ENCODE measurements around the gene NEDD4L.

The NEDD4L gene

DNA sequence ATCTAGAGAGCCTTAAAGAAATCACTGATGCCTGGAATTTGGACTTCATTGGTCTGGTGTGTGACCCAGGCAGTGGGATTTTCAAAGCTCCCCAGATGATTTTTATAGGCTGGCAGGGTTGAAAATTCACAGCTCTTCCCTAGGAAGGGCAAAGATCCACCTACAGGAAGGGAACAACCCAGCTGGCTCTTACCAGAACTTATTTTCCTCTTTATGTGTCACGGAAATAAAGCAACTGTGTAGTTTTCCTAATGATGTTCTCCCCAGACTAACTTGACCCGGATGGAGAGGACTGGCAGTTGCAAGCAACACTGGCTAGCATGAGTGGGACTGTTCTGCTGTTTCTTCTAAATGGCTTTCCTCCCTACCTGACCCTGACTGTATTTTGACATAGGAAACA is 349.3 kb downstream of the NEDD4L start:
- Histone ChIP-seq H3K27ac (ENCODE audit: low read depth, low read length) (no peak overlapping the region), H3K79me2 (ENCODE audit: insufficient read depth, low read length) (no peaks in the 10 kb centered on the region), H3K9ac (ENCODE audit: low read length) (no peak overlapping the region), H3K27me3 (ENCODE audit: low read length) (no peaks in the 10 kb centered on the region), H4K20me1 (ENCODE audit: low read depth, low read length) (no peaks in the 10 kb centered on the region), H3K36me3 (ENCODE audit: low read length) (no peaks in the 10 kb centered on the region), H3F3A (ENCODE audit: insufficient read depth) (no peaks in the 10 kb centered on the region), H3K4me2 (ENCODE audit: low read depth, low read length, poor library complexity, severe bottlenecking) (no peak overlapping the region), H2AFZ (ENCODE audit: low read depth, low read length, severe bottlenecking) (no peak overlapping the region), H3K9me2 (replicated peaks; ENCODE audit: insufficient read depth, low read length) (no peaks in the 10 kb centered on the region), H3K4me3 (ENCODE audit: insufficient read depth, low read length, poor library complexity, severe bottlenecking) (no peak overlapping the region), H3K9me3 (ENCODE audit: insufficient read depth, low read length) (no peaks in the 10 kb centered on the region)
- TF ChIP-seq EZH2phosphoT487 (conservative IDR thresholded peaks at IDR 0.05; ENCODE audit: low read length), result no peak
- TF ChIP-seq, protein P1, sequence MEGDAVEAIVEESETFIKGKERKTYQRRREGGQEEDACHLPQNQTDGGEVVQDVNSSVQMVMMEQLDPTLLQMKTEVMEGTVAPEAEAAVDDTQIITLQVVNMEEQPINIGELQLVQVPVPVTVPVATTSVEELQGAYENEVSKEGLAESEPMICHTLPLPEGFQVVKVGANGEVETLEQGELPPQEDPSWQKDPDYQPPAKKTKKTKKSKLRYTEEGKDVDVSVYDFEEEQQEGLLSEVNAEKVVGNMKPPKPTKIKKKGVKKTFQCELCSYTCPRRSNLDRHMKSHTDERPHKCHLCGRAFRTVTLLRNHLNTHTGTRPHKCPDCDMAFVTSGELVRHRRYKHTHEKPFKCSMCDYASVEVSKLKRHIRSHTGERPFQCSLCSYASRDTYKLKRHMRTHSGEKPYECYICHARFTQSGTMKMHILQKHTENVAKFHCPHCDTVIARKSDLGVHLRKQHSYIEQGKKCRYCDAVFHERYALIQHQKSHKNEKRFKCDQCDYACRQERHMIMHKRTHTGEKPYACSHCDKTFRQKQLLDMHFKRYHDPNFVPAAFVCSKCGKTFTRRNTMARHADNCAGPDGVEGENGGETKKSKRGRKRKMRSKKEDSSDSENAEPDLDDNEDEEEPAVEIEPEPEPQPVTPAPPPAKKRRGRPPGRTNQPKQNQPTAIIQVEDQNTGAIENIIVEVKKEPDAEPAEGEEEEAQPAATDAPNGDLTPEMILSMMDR (IDR thresholded peaks at IDR 0.05; ENCODE audit: insufficient read depth, low read length, poor library complexity, severe bottlenecking), result no peak

DNA sequence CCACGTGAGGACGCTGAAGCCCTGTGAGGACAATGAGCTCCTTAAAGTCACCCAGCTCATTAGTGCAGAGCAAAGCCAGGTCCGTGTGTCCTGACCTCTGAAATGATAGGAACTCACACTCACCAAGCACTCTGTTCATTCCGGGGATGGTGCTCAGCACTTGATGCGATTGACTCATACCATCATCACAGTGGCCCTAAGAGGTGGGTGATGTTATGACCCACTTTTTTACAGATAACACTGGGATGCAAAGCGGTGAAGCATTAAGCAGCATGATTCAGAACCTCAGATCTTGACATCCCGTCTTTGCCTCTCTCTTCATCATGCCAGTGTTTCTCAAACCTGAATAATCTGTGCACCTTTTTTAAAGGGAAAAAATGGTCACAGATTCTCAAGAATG is 350.0 kb downstream of the NEDD4L start:
- no peaks in the 10 kb centered on the region for H3K9me3 ChIP-seq (ENCODE audit: insufficient read depth, low read length)
- no peaks in the 10 kb centered on the region for H3K79me2 ChIP-seq (ENCODE audit: insufficient read depth, low read length)
- H3K9ac ChIP-seq (ENCODE audit: low read length), result no peak overlapping the region
- no peaks in the 10 kb centered on the region for H3F3A ChIP-seq (ENCODE audit: insufficient read depth)
- H4K20me1 ChIP-seq (ENCODE audit: low read depth, low read length), result no peaks in the 10 kb centered on the region
- no peak overlapping the region for H3K27ac ChIP-seq (ENCODE audit: low read depth, low read length)
- no peak overlapping the region for H2AFZ ChIP-seq (ENCODE audit: low read depth, low read length, severe bottlenecking)
- no peaks in the 10 kb centered on the region for H3K36me3 ChIP-seq (ENCODE audit: low read length)
- H3K27me3 ChIP-seq (ENCODE audit: low read length), result no peaks in the 10 kb centered on the region
- H3K4me2 ChIP-seq (ENCODE audit: low read depth, low read length, poor library complexity, severe bottlenecking), result no peak overlapping the region
- H3K4me3 ChIP-seq (ENCODE audit: insufficient read depth, low read length, poor library complexity, severe bottlenecking), result no peak overlapping the region
- no peaks in the 10 kb centered on the region for H3K9me2 ChIP-seq (replicated peaks; ENCODE audit: insufficient read depth, low read length)
- no peak for TF ChIP-seq EZH2phosphoT487 (conservative IDR thresholded peaks at IDR 0.05; ENCODE audit: low read length)
- TF ChIP-seq, protein P1 (IDR thresholded peaks at IDR 0.05; ENCODE audit: insufficient read depth, low read length, poor library complexity, severe bottlenecking), result no peak

DNA sequence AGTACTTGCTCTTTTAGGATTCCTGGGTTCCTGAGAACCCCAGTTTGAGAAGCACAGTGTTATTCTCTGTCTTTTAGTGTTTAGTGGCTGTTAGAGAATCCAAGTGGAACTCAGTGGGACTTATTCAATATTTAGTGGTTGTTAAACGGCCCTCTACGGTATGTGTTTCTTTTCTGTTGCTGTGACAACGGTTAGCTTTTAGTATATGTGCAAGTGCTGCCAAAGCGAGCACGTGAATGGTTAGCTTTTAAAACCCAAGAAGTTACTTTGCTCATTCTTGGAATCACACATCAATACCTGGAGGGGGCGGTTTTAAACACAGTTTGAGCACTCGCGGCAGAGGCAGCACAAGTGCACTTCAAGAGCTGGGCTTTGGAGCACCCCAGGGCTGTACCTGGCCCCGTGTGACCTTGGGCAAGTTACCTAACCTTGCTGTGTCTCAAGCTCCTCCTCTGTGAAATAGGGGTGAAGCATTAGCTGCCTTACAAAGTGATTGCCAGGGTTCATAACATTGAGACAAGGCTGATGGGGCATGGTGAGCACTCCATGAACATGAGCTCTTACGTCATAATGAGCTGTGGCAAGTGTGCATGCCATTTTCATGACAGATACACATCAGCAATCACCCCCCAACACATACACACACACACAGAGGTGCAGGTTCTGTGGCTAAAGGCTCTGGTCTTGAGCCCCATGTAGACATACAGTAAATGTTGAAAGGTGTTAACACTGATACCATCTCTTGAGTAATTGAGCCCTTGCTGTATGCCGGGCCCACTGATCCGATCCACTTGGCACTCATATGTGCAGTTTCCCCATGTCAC is 350.8 kb downstream of the NEDD4L start:
- Histone ChIP-seq H2AFZ (ENCODE audit: low read depth, low read length, severe bottlenecking) (no peak overlapping the region), H3K9me3 (ENCODE audit: insufficient read depth, low read length) (no peaks in the 10 kb centered on the region), H3K9me2 (replicated peaks; ENCODE audit: insufficient read depth, low read length) (no peaks in the 10 kb centered on the region), H3K4me2 (ENCODE audit: low read depth, low read length, poor library complexity, severe bottlenecking) (no peak overlapping the region), H3K36me3 (ENCODE audit: low read length) (no peaks in the 10 kb centered on the region), H3K79me2 (ENCODE audit: insufficient read depth, low read length) (no peaks in the 10 kb centered on the region), H3K27me3 (ENCODE audit: low read length) (no peaks in the 10 kb centered on the region), H4K20me1 (ENCODE audit: low read depth, low read length) (no peaks in the 10 kb centered on the region), H3F3A (ENCODE audit: insufficient read depth) (no peaks in the 10 kb centered on the region), H3K27ac (ENCODE audit: low read depth, low read length) (no peak overlapping the region), H3K4me3 (ENCODE audit: insufficient read depth, low read length, poor library complexity, severe bottlenecking) (no peak overlapping the region), H3K9ac (ENCODE audit: low read length) (no peak overlapping the region)
- TF ChIP-seq, protein P1 (IDR thresholded peaks at IDR 0.05; ENCODE audit: insufficient read depth, low read length, poor library complexity, severe bottlenecking), result no peak
- TF ChIP-seq EZH2phosphoT487 (conservative IDR thresholded peaks at IDR 0.05; ENCODE audit: low read length), result no peak
